ENCODE results near the gene ABCA5.

ABCA5 gene

DNA sequence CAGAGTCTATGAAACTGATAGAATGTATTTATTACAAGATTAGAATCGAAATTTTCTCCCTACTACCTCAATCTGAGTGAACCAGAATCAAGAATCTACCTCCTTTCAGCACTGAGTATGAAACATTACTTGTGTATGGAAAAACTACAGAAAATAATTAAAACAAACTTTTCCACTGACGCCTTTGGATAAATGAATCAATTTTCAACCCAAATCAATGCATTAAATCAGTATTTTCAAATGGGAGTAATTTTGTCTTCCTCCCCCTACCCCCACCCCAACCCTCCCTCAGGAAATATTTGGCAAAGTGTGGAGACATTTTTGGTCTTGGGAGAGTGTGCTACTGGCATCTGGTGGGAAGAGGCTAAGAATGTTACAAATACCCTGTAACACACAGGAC is 90.5 kb downstream of the ABCA5 start:
- H3K4me3 ChIP-seq (ENCODE audit: control insufficient read depth, low read depth, low read length), result no peak overlapping the region
- DNase-seq (ENCODE audit: low read depth), result no peak
- TF ChIP-seq, protein P1, sequence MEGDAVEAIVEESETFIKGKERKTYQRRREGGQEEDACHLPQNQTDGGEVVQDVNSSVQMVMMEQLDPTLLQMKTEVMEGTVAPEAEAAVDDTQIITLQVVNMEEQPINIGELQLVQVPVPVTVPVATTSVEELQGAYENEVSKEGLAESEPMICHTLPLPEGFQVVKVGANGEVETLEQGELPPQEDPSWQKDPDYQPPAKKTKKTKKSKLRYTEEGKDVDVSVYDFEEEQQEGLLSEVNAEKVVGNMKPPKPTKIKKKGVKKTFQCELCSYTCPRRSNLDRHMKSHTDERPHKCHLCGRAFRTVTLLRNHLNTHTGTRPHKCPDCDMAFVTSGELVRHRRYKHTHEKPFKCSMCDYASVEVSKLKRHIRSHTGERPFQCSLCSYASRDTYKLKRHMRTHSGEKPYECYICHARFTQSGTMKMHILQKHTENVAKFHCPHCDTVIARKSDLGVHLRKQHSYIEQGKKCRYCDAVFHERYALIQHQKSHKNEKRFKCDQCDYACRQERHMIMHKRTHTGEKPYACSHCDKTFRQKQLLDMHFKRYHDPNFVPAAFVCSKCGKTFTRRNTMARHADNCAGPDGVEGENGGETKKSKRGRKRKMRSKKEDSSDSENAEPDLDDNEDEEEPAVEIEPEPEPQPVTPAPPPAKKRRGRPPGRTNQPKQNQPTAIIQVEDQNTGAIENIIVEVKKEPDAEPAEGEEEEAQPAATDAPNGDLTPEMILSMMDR (IDR thresholded peaks at IDR 0.05; ENCODE audit: control insufficient read depth, insufficient read depth, low read depth, low read length, missing control alignments), result no peak

DNA sequence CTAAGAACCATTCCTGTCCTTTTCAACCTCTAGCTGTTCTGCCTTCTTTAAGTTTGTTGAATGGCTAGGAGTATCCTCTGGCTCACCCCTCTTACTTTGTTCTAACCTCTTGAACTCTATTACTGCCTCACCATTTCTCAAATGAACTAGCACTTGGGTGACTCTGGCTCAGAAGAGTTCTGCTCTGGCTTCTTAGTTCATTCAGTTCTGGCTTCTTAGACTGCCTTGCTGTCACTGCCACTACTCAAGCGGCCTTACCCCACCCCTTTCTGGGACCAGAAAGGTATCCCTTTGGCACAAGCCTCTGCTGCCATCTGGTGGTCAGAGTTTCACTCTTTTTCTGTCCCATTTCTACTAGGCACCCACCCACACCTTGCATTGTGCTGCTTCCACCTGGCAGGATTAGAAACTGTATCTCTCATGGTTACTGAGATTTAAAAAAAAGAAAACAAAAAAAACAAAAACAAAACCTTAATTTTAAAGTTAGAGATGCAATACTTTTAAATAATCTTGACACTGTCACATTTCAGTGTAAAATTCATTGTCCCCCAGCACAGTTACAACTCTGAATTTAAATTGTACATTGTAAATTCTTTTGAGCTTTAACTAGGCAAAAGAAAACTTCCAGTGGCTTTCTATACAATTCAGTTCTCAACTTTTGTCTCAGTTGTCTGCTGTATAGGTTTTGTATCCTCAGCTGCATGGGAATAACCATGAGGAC is 91.4 kb downstream of the ABCA5 start:
- DNase-seq (ENCODE audit: low read depth), result peak; percentile 39
- no peak overlapping the region for H3K4me3 ChIP-seq (ENCODE audit: control insufficient read depth, low read depth, low read length)
- TF ChIP-seq, protein P1 (IDR thresholded peaks at IDR 0.05; ENCODE audit: control insufficient read depth, insufficient read depth, low read depth, low read length, missing control alignments), result peak; percentile 84

DNA sequence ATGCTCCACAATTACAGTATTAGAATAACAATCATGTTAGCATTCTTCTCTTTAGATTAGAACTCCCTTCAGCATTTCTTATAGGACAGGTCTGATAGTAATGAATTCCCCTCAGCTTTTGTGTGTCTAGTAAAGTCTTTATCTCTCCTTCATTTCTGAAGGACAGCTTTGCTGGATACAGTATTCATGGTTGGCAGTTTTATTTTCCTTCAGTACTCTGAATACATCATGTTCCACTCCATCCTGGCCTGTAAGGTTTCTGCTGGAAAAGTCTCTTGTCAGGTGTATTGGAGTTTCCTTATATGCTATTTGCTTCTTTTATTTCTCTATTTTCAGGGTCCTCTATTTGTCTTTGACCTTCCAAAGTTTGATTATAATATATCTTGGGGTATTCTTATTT is 94.3 kb downstream of the ABCA5 start:
- DNase-seq (ENCODE audit: low read depth), result no peak
- TF ChIP-seq, protein P1 (IDR thresholded peaks at IDR 0.05; ENCODE audit: control insufficient read depth, insufficient read depth, low read depth, low read length, missing control alignments), result no peak
- no peak overlapping the region for H3K4me3 ChIP-seq (ENCODE audit: control insufficient read depth, low read depth, low read length)

DNA sequence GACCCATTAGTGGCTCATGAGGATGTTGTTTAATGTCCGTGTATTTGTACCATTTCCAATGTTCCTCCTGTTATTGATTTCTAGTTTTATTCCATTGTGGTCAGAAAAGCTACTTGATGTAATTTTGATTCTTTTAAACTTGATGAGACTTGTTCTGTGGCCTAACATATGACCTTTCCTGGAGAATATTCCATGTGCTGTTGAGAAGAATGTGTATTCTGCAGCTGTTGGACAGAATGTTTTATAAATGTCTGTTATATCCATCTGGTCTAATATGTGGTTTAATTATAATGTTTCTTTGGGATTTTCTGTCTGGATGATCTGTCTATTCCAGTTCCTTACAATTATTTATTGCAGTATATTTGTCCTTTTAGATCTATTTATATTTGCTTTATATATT is 95.4 kb downstream of the ABCA5 start:
- no peak overlapping the region for H3K4me3 ChIP-seq (ENCODE audit: control insufficient read depth, low read depth, low read length)
- no peak for DNase-seq (ENCODE audit: low read depth)
- TF ChIP-seq, protein P1 (IDR thresholded peaks at IDR 0.05; ENCODE audit: control insufficient read depth, insufficient read depth, low read depth, low read length, missing control alignments), result no peak

DNA sequence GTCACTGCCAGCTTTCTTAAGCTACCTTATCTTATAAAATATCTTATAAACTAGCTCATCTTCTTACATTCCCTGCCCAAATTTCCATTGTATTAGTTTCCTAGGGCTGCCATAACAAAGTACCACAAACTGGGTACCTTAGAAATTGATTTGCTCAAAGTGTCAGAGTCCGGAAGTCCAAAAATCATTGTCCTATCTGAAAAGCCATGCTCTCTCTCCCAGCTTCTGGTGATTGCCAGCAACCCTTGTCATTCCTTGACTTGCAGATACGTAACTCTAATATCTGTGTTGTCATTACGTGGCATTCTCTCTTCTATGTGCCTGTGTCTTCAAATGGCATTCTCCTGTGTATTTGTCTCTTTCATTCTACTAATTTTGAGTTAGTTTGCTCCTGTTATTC is 96.0 kb downstream of the ABCA5 start:
- H3K4me3 ChIP-seq (ENCODE audit: control insufficient read depth, low read depth, low read length), result no peak overlapping the region
- no peak for DNase-seq (ENCODE audit: low read depth)
- TF ChIP-seq, protein P1 (IDR thresholded peaks at IDR 0.05; ENCODE audit: control insufficient read depth, insufficient read depth, low read depth, low read length, missing control alignments), result no peak

DNA sequence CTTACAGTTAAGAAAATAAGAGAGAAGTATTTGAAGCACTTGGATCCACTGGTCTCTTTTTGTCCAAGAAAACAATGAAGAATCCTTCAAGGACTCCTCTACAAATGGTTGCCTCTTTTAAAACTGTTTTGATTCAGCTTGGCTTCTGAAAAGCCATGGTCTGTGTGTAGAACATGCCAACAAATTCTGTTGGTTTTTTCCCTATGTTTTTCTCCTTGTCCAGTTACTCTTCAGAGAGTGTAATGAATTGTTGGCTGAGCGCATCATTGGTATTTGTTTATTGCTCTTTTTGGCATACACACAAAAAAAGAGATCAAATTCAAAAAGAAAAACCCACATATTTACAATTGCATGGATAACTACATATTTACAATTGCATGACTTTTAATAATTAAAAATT is 98.4 kb downstream of the ABCA5 start, which contains the start of gene ABCA10:
Gene ABCA10, minus strand, starts transcription at position 249 of the 400 bp plus-strand sequence. CDS start 3,466 bp downstream, outside the sequence.
- TF ChIP-seq, protein P1 (IDR thresholded peaks at IDR 0.05; ENCODE audit: control insufficient read depth, insufficient read depth, low read depth, low read length, missing control alignments), result no peak
- no peak within 1 kb of the TSS for H3K4me3 ChIP-seq (ENCODE audit: control insufficient read depth, low read depth, low read length)
- no peak for DNase-seq (ENCODE audit: low read depth)
